OCI-LY3 (cell line): Measurements from ENCODE around the gene CD70.

Source experiments
- CTCF ChIP-seq: fragments of 200-600, 300-600 bp; sonication (generic); IDR thresholded peaks from 2 replicates; pipeline ENCODE4 v1.5.1; 2014; ENCODE audit warnings: antibody characterized with exemption, low read length, low read depth
- EZH2phosphoT487 ChIP-seq: fragments of 200-600 bp; shearing (Covaris generic); IDR thresholded peaks from 2 replicates; pipeline ENCODE4 v1.6.1; 2018; ENCODE audit warnings: antibody characterized with exemption, mixed run types, low read depth

GRCh38 chr19:6589711-6590257 lies 1.2 kb downstream of the CD70 start:
- TF ChIP-seq CTCF: no peak
- TF ChIP-seq EZH2phosphoT487: no peak
